Muscle of leg (tissue), 11 donors: ENCODE results near the gene FRMPD2. TPM values are rescaled to one million over a fixed set of nuclear protein-coding genes. Genes with fewer than 3 reads are reported as not detected.

Experiments used
- DNase-seq: peaks from one replicate; pipeline ENCODE4 v3.0.0; 2013
- H3K27ac ChIP-seq: one replicate; pipeline ENCODE4 v1.5.1; 2013; ENCODE audit warnings: mild to moderate bottlenecking, low read length, control low read depth
- H3K27me3 ChIP-seq: one replicate; pipeline ENCODE4 v1.6.1; 2013; ENCODE audit warnings: low read length; ENCODE audit not compliant: control insufficient read depth, insufficient read depth
- H3K36me3 ChIP-seq: one replicate; pipeline ENCODE4 v1.6.1; 2013; ENCODE audit warnings: low read length; ENCODE audit not compliant: control insufficient read depth, insufficient read depth
- H3K4me1 ChIP-seq: one replicate; pipeline ENCODE4 v1.6.1; 2013; ENCODE audit warnings: low read length; ENCODE audit not compliant: control insufficient read depth, insufficient read depth
- H3K4me3 ChIP-seq: one replicate; pipeline ENCODE4 v1.5.1; 2013; ENCODE audit warnings: low read length, control low read depth
- H3K9me3 ChIP-seq: replicated peaks from 2 replicates; pipeline ENCODE4 v1.6.1; 2013; ENCODE audit warnings: low read depth, low read length; ENCODE audit not compliant: control insufficient read depth
- WGBS: methylation state at CpG from one replicate; pipeline ENCODE4 v1.1.5; 2013; ENCODE audit warnings: missing lambda C conversion rate; ENCODE audit not compliant: insufficient coverage; 5-methylcytosine and 5-hydroxymethylcytosine counted together
- polyA plus RNA-seq, 8 donors: library from polyadenylated mRNA; unstranded; fragments of 120-200 nt; gene quantifications; one replicate each; pipeline versions ENCODE4 v1.2.1 to v1.2.3, GENCODE V29; 2013; ENCODE audit warnings: inconsistent platforms in 1 of 8, low replicate concordance in 1 of 8; ENCODE audit not compliant: insufficient read length in 8 of 8, insufficient read depth in 1 of 8
- total RNA-seq: library from RNA; stranded (reverse); fragments of 120-200 nt; gene quantifications from one replicate; pipeline ENCODE4 v1.2.4, GENCODE V29; 2013

FRMPD2 gene
- total and polyA plus RNA-seq, 9 donors = 0.11 to 0.88 (median 0.17) TPM; not detected in 1

GRCh38 chr10:48253970-48254657 is 20.4 kb downstream of the FRMPD2 start:
- Histone ChIP-seq H3K4me1 (no peaks in the 10 kb centered on the region), H3K9me3 (no peaks in the 10 kb centered on the region), H3K27me3 (peaks cover 3% of the 10 kb centered on the region), H3K27ac (no peak overlapping the region), H3K36me3 (no peaks in the 10 kb centered on the region), H3K4me3 (no peak overlapping the region)
- DNase-seq = no peak
- WGBS = 81% methylated on average over 5 of the region's 9 CpGs

DNA sequence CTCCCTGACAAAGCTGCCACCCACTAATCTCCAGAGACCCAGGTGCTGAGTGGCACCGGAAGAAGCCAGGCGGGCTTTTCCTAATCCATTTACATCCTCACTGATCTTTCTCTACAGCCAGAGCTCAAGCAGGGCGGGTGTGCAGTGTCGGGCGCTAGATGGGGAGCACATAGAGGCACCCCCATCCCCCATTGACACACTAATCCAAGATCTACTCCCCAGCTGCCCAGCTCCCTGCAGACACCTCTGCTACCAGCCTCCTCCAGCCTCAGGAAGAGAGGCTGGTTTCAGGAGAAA is 22.2 kb downstream of the FRMPD2 start:
- peaks cover 3% of the 10 kb centered on the region for H3K27me3 ChIP-seq
- H3K4me1 ChIP-seq = no peaks in the 10 kb centered on the region
- no peak overlapping the region for H3K27ac ChIP-seq
- no peak overlapping the region for H3K4me3 ChIP-seq
- DNase-seq = no peak
- H3K9me3 ChIP-seq = no peaks in the 10 kb centered on the region
- WGBS = 27% methylated on average over 2 of the region's 5 CpGs
- no peaks in the 10 kb centered on the region for H3K36me3 ChIP-seq

GRCh38 chr10:48251525-48252353 is 22.8 kb downstream of the FRMPD2 start:
- H3K4me1 ChIP-seq = no peaks in the 10 kb centered on the region
- no peaks in the 10 kb centered on the region for H3K36me3 ChIP-seq
- no peak overlapping the region for H3K27ac ChIP-seq
- H3K9me3 ChIP-seq = no peaks in the 10 kb centered on the region
- peaks cover 3% of the 10 kb centered on the region for H3K27me3 ChIP-seq
- 24% methylated on average over 11 of the region's 13 CpGs for WGBS
- DNase-seq = no peak
- H3K4me3 ChIP-seq = no peak overlapping the region

DNA sequence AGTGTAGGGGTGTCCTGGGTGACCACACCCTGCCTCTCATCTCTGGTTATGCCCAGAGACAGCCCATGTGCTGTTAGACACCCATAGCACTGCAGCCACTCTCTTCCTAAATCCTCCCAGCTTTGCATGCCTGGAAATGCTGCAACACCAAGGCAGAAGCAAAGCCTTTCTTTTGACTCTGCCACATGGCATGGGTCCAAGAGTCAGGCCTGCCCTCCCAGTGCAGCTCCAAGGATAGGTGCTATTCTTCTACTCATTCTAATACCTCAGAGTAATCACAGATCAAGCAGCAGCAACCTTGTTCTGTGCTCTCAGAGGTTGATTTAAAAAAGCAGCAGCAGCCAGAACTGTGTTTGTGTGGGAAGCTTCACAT is 23.4 kb downstream of the FRMPD2 start:
- no peaks in the 10 kb centered on the region for H3K9me3 ChIP-seq
- no peak overlapping the region for H3K27ac ChIP-seq
- H3K27me3 ChIP-seq = peaks cover 3% of the 10 kb centered on the region
- no peak for DNase-seq
- no peak overlapping the region for H3K4me3 ChIP-seq
- H3K36me3 ChIP-seq = no peaks in the 10 kb centered on the region
- H3K4me1 ChIP-seq = no peaks in the 10 kb centered on the region

DNA sequence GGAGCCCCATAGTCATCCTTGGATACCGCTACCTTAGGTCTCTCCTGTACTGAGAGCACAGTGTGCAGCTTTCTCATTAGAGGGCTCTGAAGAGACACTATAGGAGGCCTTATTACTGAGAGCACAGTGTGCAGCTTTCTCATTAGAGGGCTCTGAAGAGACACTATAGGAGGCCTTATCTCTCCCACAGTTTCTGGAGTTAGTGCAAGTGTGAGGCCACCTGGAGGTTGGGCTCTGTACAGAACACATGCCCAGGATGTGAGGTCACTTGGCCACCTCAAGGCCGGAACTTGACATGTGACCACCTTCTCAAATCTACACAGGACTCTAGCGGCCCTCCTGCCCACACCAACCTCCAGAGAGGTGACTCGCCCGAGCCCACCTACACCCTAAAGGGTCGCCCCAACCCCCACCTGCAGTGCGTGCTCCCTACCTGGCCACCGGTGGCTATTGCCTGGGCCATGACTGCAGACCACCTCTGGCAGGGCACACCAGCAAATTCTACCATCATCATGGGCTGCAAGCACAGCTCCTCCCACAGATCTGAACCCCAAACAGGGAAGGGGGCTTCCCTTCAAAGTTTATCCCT is 24.6 kb downstream of the FRMPD2 start:
- WGBS = 94% methylated on average over 8 of the region's 8 CpGs
- H3K27ac ChIP-seq = no peak overlapping the region
- no peak for DNase-seq
- peaks cover 3% of the 10 kb centered on the region for H3K27me3 ChIP-seq
- no peaks in the 10 kb centered on the region for H3K4me1 ChIP-seq
- no peak overlapping the region for H3K4me3 ChIP-seq
- no peaks in the 10 kb centered on the region for H3K36me3 ChIP-seq
- no peaks in the 10 kb centered on the region for H3K9me3 ChIP-seq

GRCh38 chr10:48249004-48249762 is 25.3 kb downstream of the FRMPD2 start:
- no peak for DNase-seq
- Histone ChIP-seq H3K27ac (no peak overlapping the region), H3K9me3 (no peaks in the 10 kb centered on the region), H3K27me3 (peaks cover 3% of the 10 kb centered on the region), H3K36me3 (no peaks in the 10 kb centered on the region), H3K4me3 (no peak overlapping the region), H3K4me1 (no peaks in the 10 kb centered on the region)
- WGBS = 76% methylated on average over 5 of the region's 6 CpGs

DNA sequence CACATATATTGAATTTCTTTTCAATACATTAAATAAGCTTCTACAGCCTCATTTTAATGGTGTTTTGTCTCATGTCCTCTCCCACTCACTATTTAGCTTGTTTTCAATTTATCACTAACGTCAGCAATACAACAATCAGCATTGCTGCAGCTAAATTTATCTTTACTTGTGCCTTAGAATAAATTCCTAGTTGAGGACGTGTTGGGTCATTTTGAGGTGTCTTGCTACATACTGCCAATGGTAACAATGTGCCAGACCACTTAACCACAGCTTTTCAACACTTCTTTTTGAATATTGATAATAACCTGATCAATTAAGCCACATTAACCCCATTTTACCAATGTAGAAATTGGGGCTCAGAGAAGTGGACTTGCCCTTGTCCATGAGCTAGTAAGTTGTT is 26.0 kb downstream of the FRMPD2 start:
- Histone ChIP-seq H3K4me1 (no peaks in the 10 kb centered on the region), H3K27me3 (peaks cover 3% of the 10 kb centered on the region), H3K9me3 (no peaks in the 10 kb centered on the region), H3K27ac (no peak overlapping the region), H3K4me3 (no peak overlapping the region), H3K36me3 (no peaks in the 10 kb centered on the region)
- no peak for DNase-seq
- no CpG with 5 or more reads among the region's 2 CpGs for WGBS

DNA sequence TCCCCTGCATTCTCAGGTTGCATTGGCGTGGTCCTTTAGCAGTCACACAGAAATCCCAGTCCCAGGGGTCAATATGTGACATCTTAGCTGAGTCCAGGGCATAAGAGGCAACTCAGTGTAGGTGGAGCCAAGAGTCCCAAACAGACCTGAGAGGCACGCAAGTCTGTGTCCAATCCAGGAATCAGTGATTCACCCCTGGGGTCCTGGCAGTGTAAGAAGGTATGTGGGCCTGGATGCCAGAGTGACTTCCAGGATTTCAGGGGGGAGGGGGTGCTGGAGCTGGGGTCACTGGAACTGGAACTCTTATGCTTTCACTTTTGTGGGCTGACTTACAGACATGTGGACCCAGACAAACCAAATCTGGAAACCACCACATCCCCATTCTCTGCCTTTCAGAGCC is 26.8 kb downstream of the FRMPD2 start:
- Histone ChIP-seq H3K27ac (no peak overlapping the region), H3K27me3 (peaks cover 3% of the 10 kb centered on the region), H3K4me1 (no peaks in the 10 kb centered on the region), H3K4me3 (no peak overlapping the region), H3K36me3 (no peaks in the 10 kb centered on the region), H3K9me3 (no peaks in the 10 kb centered on the region)
- no peak for DNase-seq
- WGBS = 59% methylated on average over 2 of the region's 2 CpGs

DNA sequence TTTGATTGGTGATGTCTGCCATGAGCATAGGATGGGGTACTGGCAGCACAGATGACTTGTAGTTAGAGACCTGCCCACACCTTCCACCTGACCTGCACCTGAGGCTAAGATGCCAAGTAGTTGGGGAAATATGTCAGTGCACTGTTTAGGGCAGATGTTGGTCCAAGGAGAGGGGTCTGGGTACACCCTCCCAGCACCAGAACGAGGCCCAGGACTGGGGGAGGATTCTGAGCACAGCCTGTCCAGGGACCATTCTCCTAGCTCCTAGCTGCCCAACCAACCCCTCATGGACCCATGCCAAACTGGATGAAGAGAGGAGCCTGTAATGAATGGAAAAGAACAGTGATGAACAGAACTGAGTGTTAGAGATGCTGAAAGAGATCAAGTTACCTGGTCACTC is 28.0 kb downstream of the FRMPD2 start:
- WGBS = no CpG with 5 or more reads among the region's 1 CpG
- H3K27me3 ChIP-seq = no peaks in the 10 kb centered on the region
- H3K27ac ChIP-seq = no peak overlapping the region
- no peaks in the 10 kb centered on the region for H3K4me1 ChIP-seq
- no peak overlapping the region for H3K4me3 ChIP-seq
- no peak for DNase-seq
- H3K9me3 ChIP-seq = no peaks in the 10 kb centered on the region
- H3K36me3 ChIP-seq = no peaks in the 10 kb centered on the region

DNA sequence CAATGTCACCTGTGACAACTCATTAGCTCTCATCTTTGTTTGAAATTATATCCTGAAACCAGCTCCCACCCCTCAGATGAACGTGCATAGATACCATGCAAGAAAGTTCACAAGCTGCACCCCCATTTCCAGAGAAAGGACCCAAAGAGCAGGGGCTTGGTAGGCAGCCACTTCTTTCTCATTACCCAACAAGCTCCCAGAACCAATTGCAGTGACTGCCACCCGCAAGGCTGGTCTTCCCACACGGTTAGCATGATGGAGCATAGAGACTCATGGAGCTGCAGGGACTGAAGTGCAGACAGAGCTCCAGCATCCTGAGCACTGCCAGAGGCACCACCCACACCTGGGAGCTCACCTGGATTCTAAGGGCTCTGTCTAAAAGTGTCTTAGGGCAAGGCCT is 28.5 kb downstream of the FRMPD2 start:
- 79% methylated on average over 3 of the region's 3 CpGs for WGBS
- Histone ChIP-seq H3K27ac (no peak overlapping the region), H3K4me3 (no peak overlapping the region), H3K4me1 (no peaks in the 10 kb centered on the region), H3K27me3 (no peaks in the 10 kb centered on the region), H3K36me3 (no peaks in the 10 kb centered on the region), H3K9me3 (no peaks in the 10 kb centered on the region)
- DNase-seq = no peak
